A204.1 (cell line): ENCODE results near the gene ZNF19.

Experiments
- FAIRE-seq: peaks from 2 replicates; lab custom pipeline; 2012; peaks lifted over from hg19 to GRCh38; lab: Jason Lieb, UNC

Gene ZNF19

DNA sequence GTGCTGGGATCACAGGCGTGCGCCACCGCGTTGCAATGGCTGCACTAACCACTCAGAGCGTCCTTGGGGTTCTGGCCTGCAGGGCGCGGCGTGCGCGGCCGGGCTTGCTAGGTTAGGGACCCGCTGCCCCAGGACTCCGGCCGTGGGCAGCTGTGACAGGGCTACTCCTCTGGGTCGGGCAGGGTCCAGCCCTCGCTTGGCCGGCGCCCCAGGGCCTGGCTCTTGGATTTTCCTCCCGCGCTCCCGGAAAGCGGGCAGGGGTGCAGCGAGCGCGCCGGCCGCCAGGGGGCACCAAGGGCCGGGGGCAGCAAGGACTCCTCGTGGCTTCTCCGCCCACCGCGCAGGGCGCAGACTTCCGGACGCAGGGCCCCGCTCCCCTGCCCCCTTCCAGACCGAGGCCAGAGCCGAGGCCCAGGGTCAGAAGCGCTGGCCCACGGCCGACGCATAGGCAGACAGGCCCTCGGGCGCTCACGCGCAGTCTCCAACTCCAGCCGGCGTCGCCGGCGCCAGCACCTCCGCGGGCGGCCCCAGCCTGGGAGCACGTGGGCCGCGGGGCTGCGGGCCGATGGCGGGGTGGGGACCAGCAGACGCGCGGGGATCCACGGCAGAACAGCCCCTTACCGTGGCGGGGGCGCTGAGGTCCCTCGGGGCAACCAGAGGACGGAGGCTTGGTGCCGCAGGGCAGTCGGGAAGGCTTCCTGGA lies 47.6 kb downstream of the ZNF19 start:
- FAIRE-seq, result no peak

DNA sequence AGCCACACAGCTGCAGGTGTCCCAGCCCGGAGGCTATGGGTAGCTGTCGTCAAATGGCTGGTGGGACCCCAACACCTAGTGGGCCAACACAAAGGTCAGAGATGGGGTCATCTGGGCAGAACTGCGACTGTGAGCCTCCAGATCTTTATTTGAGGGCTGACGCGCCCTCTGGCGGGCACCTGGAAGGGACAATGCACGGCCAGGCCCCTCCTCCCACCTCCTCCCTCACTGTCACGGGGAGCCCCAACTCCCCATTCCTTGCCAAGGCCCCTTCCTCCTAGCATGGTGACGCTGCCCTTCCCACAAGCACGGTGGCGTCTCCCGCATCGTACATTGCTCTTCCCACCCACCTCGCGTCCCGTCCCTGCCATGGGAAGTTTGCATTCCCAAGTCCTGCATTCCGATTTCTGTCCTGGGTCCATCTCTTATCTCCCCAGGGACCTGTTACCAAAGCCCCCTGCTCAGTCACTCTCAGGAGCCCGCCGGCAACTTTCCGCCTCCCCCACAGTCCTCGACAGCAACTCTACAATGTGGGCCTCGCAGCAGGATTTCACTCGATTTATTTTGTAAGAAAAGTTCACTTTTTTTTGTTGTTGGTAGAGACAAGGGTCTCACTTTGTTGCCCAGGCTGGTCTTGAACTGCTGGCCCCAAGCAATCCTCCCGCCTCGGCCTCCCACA lies 48.3 kb downstream of the ZNF19 start:
- FAIRE-seq, result no peak

DNA sequence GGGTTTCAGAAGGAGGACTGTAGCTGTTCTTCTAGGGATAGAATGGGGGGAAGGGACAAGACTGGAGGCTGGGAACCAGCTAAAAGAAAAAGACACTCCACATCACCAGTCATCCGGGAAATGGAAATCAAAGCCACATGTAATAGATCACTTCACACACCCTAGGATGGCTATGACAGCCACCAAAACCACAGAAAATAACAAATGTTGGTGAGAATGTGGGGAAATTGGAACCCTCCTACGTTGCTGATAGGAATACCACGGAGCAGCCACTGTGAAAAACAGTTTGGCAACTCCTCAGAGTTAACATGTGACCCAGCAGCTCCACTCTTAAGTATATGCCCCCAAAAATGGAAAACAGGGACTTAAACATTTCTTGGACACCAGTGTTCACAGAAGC lies 49.6 kb downstream of the ZNF19 start:
- FAIRE-seq, result no peak

DNA sequence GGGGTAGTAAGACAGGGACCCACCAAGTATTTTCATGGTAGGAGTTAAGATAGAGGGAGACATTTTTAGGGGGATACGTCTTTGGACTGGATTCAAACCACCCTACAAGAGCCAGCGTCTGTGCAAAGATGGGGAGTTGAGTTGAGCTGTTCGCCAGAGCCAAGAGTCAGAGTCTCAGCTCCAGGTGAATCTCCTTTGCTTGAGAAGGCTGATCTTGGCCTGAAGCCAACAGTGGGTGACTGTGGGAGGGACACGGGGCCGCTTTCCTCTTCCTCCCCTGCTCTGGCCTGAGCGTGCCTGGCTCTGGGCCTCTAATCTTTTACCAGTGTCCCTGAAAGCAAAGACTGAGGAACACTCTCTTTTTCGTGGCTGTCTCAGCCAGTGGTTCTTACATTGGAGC lies 52.7 kb downstream of the ZNF19 start:
- FAIRE-seq, result no peak

DNA sequence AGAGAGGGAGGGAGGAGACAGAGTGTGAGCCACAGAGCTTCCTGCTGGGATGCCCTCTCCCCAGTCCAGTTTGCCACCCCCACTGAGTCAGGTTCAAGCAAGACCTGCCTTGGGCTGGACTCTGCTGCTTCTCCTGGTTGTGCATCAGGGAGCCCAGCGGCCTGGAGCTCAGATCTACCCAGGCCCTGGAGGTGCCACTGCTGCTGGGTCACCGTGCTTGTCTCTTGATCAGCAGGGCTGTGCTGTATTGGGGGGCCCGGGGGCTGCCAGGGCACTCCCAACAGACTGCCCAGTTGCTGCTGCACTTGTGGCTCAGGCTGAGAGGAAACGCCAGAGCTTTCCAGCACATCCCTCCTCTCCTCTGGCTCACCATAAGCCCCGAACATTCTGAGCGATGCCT lies 56.2 kb downstream of the ZNF19 start:
- FAIRE-seq, result no peak

DNA sequence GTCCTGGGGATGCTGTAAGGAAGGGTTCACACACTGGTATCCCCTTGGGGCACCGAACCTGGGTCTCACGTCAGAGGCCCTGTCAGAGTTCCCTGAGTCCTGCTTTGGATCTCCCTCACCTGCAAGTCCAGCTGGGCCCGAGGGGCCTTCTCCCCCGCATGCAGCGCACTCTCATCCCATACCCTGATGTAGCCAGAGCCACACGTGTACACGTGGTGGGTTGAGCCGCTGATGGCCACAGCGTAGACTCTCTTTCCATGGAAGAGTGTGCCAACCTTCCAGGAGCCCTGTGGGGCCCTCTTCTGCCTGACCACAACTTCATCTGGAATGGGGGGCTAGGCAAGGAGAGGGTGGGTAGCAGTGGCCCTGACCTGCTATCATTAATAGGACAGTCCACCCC lies 57.1 kb downstream of the ZNF19 start:
- no peak for FAIRE-seq

DNA sequence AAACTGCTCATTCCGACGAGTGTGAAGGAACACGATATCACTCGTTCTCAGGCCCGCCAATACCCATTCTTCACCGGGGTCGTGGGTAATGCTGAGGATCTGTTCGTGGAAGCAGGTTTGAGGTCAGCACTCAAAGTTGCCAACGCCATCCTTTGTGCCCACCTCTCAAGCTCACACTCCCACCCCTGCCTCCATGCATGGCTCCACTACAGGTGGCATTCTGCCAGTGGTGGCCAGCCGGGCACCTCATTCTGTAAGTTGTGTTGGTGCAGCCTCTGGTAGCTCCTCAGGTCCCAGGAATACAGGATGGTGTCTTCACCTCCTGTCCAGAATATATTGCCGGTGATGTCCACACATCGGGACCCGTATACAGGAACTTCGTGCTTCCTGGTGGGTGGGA lies 57.9 kb downstream of the ZNF19 start:
- FAIRE-seq, result no peak

DNA sequence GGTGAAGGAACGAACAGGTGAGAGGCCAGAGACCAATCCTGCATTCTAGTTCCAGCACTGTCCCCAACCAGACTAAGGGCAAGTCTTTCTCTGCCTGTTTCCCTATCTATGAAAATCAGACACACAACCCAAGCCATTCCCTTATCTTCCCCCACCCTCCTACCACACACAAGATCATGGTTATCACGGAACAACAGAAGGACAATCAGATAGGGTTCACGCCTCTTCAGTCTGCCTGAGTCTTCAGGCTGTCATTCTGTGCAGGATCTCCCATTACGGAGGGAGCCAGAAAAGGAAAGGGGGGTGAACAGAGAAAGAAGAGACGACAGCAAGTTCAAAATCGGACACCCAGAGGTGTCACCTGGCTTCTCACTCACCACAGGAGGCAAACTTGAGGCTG lies 58.4 kb downstream of the ZNF19 start:
- FAIRE-seq, result no peak

DNA sequence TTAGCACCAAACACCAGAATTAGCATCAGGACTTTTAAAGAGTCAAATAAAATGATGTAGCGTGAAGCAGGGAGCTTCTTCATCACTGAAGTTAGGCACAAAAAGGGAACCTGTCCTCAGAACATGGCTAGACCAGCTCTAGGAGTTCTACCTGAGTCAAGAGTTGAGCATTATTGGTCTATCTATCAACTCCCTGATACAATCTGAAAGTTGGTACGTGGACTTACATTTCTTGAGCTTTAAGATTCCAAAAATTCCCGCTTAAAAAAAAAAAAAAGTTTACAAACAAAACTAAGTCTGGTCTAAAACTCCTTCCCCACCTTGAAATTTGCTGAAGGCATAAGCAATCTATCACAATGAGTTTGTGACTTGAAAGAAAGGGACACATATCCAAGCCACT lies 59.5 kb downstream of the ZNF19 start:
- no peak for FAIRE-seq

DNA sequence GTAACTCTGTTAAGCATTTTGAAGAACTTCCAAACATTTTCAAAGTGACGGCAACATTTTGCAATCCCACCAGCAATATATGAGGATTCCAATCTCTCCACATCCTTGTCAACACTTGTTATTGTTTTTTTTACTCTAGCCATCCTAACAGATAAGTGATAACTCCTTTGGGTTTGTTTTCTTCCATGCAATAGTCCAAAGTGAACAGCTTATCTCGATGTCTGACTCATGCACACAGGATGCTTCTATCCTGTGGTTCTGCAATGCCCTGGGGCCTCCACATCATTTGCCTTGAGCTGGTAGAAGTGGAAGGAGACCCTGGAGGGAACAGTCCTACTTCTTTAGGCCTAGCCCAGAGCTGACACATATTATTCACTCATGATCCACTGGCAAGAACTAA lies 60.2 kb downstream of the ZNF19 start:
- no peak for FAIRE-seq

DNA sequence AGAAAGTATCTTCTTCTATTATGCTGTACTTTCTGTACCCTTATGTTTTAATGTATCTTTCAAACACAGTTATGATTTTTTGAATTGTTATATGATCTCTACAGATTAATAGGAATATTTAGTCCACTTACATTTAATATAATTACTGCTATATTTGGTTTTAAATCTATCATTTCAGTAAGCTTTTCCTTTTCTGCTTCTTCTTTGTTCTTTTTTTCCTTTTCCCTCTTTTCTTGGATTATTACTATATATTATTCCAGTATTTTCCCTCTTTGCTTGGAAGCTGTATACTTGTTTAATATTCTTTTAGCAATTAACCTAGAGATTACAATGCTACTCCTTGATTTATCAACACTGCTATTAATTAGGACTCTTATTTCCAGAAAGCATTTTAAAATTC lies 60.7 kb downstream of the ZNF19 start:
- no peak for FAIRE-seq

DNA sequence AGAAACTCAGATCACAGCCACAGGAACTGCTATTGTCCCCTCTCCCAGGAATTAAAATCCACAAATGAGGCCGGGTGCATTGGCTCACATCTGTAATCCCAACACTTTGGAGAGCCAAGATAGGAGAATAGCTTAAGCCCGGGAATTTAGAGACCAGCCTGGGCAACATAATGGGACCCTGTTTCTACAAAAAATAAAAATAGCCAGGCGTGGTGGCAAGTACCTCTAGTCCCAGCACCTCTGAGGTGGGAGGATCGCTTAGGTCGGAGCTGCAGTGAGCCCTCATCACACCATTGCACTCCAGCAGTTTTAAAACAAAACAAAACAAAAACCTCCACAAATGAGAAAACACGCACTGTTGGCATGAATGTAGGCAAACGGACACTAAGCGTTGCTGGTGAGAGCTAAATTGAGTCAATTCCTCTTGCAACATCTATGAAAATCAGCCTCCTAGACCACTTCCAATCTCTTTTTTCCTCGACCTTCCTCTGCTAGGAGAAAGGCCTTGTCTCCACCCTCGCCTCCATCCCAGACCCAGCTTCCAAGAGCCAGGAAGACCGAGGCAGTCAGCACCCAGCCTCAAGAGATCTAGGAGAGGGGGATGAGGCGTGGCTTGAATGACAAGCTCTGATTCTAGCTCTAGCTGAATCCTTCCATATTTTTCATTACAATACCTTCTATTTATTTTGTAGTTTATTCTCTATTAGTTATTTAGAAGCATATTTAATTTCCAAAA lies 62.1 kb downstream of the ZNF19 start:
- no peak for FAIRE-seq

DNA sequence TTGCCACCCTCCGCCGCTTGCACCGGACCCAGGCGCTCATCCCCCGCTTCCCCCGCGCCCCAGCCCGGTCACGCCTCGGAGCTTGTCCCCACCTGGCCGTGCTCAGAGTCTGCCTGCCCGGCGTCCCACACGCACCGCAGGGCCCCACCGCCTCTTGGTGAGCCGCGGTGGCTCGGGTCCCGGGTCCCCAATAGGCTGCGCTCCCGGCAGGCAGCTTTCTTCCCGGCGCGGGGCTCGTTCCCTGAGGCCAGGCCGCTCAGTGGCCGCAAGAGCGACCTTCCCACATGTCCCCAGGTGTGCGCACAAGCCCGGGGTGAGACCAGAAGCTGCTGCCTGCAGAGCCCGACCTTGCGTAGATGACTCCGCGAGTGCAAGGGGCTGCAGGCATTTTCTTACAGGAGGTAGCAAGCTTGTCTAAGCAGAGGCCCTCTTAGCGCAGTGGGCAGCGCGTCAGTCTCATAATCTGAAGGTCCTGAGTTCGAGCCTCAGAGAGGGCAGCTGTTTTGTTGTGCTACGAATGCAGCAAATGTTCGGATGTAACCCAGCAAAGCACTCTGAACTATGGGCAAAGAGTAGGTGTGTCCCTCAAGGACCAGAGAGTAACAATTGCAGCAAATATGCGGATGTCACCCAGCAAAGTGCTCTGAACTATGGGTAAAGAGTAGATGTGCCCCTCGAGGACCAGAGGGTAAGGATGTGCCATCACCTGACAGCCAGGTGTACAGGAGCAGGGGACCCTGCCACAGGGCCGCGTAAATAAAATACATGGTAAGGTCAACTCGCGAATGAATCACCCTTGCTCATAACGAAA lies 62.9 kb downstream of the ZNF19 start:
- no peak for FAIRE-seq

DNA sequence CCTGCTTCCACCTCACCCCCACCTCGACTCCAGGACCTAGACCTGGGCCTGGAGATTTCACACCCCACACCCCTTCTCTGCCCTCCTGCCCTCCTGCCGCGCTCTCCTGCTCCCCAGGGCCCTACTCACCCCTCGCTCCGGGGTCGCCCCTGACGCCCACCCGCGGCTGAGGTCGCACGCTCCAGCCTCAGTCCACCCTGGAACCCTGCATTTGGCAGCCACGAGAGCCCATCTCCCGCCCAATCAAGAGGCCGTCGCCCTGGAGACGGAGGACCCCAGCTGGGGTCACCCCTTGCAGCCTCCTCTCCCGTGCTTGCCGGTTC lies 63.4 kb downstream of the ZNF19 start:
- FAIRE-seq, result no peak

DNA sequence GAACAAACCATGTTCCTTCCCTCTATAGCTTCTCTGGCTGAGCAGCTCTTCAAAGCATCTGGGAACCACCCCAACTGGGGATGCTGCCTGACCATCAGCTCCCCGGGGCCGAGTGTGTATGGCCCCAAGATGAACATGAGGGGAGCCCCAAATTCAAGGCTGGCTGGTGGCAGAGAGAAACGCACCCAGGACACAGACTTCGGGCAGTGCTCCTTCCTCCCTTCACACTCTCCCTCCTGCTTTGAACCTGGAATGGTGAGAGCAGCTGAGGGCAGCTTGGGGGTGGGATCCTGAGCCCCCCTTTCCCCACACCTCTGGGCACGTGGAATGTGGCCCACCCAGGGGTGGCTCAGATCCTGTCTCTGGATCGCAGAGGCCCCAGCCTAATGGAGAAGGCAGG lies 64.5 kb downstream of the ZNF19 start:
- FAIRE-seq, result no peak

DNA sequence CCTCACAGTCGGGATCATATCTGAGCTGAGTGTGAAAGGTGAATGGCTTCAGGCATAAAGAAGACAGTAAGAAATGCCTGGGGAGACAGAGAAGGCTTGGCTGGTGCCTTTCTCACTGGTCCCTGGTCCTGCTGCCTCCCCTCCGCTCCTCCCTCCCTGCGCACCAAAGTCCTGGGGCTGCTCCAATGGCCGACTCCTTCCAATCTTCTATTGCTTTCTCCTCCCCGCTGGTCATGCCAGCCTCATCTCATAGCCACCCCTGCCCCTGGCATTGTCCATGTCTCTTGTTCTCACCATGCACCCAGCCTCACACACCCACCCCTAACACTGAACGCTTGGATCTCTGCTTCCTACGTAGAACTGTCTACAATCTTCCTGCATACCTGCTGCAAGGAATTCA lies 65.3 kb downstream of the ZNF19 start:
- no peak for FAIRE-seq
